GM18499 (cell line): ENCODE results near the gene YIPF3.
"Not testable (repeated sequence)": the region's sequence is repeated elsewhere in the genome, so short reads cannot be mapped to it uniquely, and the experiment has no call there.

Experiments
- ATAC-seq: cut with Tn5 transposase; IDR thresholded peaks from one replicate; pipeline ENCODE4 v1.9.1; 2021; ENCODE audit warnings: moderate number of reproducible peaks; ENCODE audit not compliant: insufficient read depth, unreplicated experiment

YIPF3 gene

DNA sequence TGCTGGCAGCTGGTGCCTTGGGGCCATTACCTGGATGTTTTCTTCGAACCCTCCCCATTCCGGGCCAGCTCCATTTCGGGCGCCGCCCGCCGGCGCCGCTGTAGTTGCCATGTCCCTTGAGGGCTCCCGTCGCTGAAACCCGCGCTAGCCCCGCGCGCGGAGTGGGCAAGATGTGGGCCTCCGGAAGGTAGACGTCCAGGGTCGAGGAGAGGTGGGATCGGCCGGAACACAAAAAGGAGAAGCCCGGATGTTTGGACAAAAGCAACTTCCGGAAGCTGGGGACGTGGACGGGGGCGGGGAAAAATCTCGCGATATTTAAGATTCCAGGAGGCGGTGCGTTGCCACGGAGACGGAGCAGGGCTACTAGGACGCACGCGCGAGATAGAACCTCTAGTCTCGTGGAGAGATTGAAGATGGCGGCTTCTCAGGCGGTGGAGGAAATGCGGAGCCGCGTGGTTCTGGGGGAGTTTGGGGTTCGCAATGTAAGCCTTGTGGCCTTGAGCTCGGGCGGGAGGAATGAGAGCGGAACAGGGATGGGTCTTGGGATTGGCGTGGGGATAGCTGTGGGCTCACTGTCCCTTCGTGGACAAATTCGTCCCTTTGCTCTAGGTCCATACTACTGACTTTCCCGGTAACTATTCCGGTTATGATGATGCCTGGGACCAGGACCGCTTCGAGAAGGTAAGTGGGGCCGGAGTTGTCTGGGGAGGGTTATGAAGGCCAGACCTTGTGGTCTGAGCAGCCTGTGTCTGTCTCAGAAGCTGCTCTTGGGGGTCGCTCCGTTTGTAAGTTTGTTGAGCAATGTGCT lies at the start of gene YIPF3, which contains the start of gene POLR1C:
Gene YIPF3 (minus strand): TSS at position 230 of the 808 bp plus-strand sequence. CDS start 119 bp downstream, at position 111.
Gene POLR1C (plus strand): TSS at position 393 of the 808 bp plus-strand sequence. CDS start 21 bp downstream, at position 414.
- peak; percentile 71 for ATAC-seq

DNA sequence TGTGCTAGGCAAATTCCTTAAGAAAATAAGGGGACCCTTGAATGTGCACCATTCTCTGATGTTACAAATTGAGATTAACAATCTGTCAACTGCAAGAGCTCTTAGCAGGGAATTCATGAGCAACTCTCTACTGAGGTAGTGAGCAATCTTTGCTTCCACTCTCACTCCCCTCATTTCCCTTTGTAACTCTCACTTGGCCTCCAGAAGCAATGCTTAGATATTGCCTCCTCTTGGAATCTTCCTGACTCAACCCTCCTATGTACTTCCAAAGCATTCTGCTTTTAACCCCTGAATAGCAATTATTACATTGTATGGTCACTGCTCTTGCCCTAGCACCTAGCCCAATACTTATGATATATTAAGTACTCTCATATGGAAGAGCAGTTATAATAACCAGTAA lies 42.6 kb upstream of the YIPF3 start:
- ATAC-seq, result no peak

- not testable (repeated sequence) for ATAC-seq
Measured at GRCh38 chr6:43557620-43558019, 40.9 kb upstream of the YIPF3 start.

- ATAC-seq, result no peak
Measured at GRCh38 chr6:43547222-43547621, 30.5 kb upstream of the YIPF3 start.

DNA sequence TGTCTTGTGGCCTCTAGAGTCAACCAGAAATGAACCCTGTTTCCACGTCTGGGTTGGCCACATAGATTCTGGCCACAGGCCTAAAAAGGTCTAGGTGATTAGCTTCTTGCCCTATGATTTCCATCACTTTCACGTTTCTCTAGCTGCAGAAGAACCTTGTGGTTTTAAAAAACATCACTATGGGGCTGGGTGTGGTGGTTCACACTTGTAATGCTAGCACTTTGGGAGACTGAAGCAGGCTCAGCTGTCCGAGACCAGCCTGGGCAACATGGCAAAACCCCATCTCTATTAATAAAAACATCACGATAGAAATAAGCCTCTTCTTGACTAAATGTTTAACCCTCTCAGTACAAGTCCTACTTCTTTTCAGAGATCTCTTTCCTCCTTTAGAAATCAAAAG lies 27.7 kb upstream of the YIPF3 start:
- ATAC-seq, result no peak

- no peak for ATAC-seq
Measured at GRCh38 chr6:43541774-43542471, 25.2 kb upstream of the YIPF3 start.

DNA sequence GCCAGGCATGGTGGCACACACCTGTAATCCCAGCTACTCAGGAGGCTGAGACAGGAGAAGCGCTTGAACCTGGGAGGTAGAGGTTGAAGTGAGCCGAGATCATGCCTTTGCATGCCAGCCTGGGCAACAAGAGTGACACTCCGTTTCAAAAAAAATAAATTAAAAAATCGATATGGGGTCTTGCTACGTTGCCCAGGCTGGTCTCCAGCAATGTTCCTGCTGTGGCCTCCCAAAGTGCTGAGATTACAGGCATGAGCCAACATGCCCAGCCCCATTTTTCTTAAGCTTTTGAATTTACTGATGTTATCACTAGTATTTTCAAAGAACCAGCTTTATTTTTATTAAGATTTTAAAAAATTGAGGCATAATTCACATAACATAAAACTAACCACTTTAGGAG lies 23.8 kb upstream of the YIPF3 start:
- no peak for ATAC-seq

DNA sequence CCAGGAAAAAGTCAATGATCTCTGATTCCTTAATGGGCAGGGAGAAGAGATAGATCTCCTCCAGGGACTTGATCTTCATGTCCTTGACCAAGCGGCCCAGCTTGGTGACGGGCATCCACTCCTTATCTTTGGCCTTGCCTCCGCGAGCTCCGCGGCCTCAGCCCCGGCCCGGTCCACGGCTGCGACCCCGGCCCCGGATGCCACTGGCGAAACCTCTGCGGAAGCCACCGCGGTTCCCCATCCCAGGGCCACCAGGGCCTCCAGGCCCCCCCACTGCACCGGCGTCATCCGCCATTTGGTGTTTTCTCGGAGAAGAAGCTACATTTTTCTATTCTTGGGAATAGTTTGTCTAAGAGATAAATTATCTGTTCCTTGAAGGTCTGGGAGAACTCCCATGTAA lies 22.7 kb upstream of the YIPF3 start:
- not testable (repeated sequence) for ATAC-seq

GRCh38 chr6:43538986-43539385 lies 22.3 kb upstream of the YIPF3 start:
- ATAC-seq, result not testable (repeated sequence)

DNA sequence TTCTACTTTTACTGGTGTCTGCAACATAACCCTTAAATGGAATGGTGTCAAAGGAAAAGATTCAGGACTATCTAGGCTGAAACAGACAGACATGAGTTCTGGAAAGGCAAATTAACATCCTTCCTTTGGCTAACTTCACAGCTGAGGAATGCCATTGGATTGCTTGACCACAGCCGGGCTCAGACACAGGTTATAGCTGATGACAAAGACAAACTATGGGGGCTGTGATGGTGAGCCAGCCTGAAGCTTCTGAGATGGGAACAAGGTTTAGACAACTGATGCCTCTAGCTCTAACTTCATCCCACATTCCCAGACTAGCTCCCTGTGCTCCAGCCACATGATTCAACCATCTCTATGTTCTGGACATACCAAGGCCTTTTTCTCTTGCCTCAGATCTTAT lies 15.5 kb upstream of the YIPF3 start:
- no peak for ATAC-seq

DNA sequence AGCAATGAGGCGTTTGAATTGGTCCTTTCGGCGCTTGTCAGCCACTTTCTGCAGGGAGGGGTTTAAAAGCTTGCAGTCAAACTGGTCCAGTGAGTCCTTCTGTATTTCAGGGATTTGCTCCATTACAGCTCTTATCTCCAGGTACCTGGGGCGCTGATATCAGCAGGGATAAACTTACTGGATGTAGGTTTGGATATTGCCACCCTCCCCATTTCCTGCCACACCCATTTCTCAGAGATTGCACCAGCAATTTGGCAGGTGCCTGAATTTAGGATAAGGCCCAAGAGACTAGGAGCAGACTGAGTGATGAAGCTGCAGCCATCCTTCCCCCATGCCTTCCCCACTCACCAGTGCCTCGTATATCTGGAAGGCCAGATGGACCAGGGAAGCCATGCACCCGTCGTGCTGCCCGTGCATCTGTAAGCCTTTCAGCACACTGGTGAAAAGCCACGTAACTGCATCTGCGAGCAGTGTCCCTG lies 7.8 kb upstream of the YIPF3 start:
- no peak for ATAC-seq

DNA sequence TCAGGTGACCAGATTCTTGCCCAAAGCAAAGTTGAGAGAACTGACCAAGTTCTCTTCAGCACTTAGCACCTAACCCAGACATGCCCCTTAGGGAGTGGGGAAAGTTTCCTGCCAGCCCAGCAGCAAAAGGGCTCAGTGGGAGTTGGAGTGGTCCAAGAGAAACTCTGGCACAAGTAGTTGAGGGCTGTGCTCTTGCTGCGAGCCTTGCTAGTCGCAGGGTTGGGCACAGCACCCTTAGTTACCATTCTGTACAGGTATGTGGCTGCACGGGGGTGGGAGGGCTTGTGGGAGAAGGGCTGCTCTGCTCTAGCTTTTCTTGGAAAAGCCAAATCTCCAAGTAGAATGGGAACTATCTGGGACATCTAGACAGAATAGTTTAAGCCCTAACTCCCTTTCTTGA lies 6.6 kb upstream of the YIPF3 start:
- no peak for ATAC-seq

DNA sequence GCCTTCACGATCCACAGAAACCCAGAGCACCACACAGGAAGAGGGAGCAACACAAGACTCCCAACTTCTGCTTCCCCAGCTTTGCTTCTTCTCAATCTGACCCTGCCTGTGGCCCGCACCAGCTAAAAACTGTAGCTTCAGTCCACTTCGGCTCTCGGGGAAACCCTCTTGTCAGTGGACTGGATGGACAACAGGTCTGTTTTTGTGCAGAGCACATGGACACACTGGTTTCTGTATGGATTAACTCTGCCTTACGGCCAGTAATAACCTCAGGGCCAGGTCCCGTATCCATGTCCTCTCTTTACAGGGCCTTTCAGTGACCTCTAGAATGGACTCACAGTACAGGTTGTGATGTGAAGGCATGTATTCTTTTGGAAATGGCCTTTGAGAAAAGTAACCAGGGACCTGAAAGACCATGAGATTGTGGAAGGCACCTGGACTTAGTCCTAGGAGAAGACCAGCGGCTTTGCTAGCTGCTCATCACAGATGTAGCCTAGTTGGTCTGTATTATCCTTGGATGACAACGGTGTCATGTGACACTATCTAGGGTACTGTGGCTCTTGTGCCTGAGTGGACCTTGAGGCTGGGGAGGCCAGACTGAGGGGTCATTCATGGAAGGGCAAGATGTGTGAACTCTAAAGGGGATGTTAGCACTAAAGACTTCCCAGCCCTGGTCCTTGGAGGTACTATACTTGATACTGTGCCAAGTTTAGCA lies 6.0 kb upstream of the YIPF3 start:
- ATAC-seq, result no peak

DNA sequence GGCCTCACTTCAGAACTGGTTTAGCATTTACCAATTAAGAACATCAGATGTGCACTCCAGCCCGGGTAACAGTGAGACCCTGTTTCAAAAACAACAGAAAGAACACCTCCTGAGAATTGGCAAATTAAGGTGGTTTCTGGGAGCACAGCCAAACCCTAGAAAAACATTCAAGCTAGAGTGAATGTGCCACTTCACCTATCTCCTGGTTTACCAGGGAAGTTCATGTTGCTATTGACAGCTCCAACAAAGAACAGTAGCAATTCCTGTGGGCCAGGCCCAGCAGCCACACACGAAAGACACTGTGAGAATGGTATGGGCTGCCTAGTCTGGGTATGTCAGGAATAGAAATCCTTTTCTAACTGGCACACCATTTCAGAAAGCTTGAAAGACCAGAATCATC lies 5.1 kb upstream of the YIPF3 start:
- ATAC-seq, result no peak

DNA sequence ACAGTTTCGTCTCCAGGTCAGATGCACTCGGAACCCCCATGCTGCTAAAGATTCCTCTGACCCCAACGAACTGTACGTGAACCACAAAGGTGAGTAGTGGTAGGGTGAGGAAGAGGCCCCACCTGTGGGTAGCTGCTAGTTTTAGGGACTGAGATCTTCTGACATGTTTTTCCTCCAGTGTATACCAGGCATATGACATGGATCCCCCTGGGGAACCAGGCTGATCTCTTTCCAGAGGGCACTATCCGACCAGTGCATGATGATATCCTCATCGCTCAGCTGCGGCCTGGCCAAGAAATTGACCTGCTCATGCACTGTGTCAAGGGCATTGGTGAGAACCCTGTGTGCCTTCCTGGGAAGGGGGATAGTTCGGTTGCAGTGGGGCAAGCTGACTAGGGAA lies 3.4 kb upstream of the YIPF3 start:
- ATAC-seq, result no peak

- ATAC-seq, result no peak
Measured at GRCh38 chr6:43517505-43518357, 1.0 kb upstream of the YIPF3 start.

GRCh38 chr6:43516367-43516696 lies 394 bp downstream of the YIPF3 start:
- peak; percentile 2 for ATAC-seq

GRCh38 chr6:43515808-43516207 lies 918 bp downstream of the YIPF3 start:
- ATAC-seq, result no peak

- no peak for ATAC-seq
Measured at GRCh38 chr6:43511824-43512415, 4.8 kb downstream of the YIPF3 start.

DNA sequence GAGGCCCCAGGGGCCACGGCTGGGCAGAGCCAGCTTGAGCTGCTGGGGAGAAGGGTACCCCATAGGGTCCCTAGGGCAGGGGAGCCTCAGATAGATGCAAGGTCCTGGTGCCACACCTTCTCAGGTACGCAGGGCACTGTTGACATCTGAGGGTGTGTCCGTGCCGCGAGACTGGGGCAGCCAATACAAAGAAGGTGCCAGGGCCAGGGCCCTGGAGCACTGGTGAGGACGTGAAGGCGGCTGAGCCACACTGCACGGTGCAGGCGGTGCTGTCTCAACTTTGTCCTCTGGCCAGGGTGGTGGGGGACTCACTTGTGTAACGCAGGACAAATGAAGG lies 5.9 kb downstream of the YIPF3 start:
- no peak for ATAC-seq
